Mesodermal cell (in vitro differentiated cells): Measurements from ENCODE around the gene ROM1.

Experiments
- H3K27ac ChIP-seq: 2 replicates; pipeline ENCODE4 v1.7.0; 2013; ENCODE audit warnings: mild to moderate bottlenecking, low read depth, low read length, moderate library complexity; ENCODE audit not compliant: severe bottlenecking
- H3K36me3 ChIP-seq: 2 replicates; pipeline ENCODE4 v1.7.1; 2013; ENCODE audit warnings: mild to moderate bottlenecking, low read length, moderate library complexity; ENCODE audit not compliant: control insufficient read depth, insufficient read depth
- H3K4me1 ChIP-seq: one replicate; pipeline ENCODE4 v1.7.1; 2013; ENCODE audit warnings: mild to moderate bottlenecking, low read length; ENCODE audit not compliant: insufficient read depth, control insufficient read depth, poor library complexity, severe bottlenecking
- H3K4me3 ChIP-seq: 2 replicates; pipeline ENCODE4 v1.7.0; 2013; ENCODE audit warnings: low read length, control low read depth, mild to moderate bottlenecking; ENCODE audit not compliant: insufficient read depth, poor library complexity, severe bottlenecking; ENCODE audit errors: extremely low read depth
- H3K9me3 ChIP-seq: 2 replicates; pipeline ENCODE4 v1.7.1; 2013; ENCODE audit warnings: mild to moderate bottlenecking, low read length, moderate library complexity; ENCODE audit not compliant: control insufficient read depth
- WGBS, 2 experiments: methylation state at CpG; one replicate each; pipeline ENCODE4 v1.1.5; 2013; ENCODE audit warnings: missing lambda C conversion rate in 2 of 2; ENCODE audit not compliant: insufficient coverage in 2 of 2; 5-methylcytosine and 5-hydroxymethylcytosine counted together

The ROM1 gene

DNA sequence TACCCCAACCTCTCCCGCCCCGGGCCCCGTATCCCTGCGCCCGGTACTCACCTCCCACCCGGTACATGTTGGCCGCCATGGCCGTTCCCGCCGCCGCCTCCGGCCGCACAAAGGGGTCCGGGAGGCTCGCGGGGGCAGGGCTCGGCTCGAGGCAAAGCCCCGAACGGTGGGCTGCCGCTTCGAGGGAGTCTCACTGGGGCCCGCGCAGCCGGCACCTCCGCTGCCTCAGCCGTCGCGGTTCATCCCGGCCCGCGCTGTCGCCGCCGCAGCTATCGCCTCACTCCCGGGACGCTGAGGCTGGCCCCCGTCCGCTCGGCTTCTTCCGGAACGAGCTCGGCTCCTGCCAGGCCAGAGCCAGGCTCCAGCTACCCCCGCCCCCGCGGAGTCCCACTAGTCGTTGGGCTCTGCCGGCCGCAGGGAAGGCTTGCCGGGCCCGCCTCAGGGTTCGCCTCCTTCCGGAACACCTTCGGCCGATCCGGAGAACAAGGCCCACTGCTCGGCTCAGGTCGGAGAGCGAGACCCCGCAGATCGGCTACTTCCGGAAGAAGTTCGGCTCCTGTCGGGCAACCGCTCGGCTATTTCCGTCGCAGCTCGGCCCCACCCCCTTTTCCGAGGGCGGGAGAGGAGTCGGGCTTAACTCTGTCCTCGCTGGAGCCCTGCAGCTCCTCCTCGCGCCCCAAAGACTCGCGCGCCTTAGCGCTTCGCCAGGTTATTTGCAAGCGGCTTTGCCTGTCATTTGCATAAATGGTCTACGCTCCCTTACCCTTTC is 11.5 kb upstream of the ROM1 start, which contains the start of gene MTA2:
TSS of gene MTA2 (minus strand) at position 494 of the 769 bp plus-strand sequence. CDS start at position 79, 415 bp downstream.
- H3K36me3 ChIP-seq: peaks cover 53% of the 10 kb centered on the region
- peak within 1 kb of the TSS; percentile 100 for H3K4me3 ChIP-seq
- WGBS, 2 experiments: 0% methylated on average over 61 to 80 of the region's 83 CpGs
- peak within 1 kb of the TSS; percentile 87 for H3K27ac ChIP-seq
- no peaks in the 10 kb centered on the region for H3K9me3 ChIP-seq
- H3K4me1 ChIP-seq: peaks cover 27% of the 10 kb centered on the region

DNA sequence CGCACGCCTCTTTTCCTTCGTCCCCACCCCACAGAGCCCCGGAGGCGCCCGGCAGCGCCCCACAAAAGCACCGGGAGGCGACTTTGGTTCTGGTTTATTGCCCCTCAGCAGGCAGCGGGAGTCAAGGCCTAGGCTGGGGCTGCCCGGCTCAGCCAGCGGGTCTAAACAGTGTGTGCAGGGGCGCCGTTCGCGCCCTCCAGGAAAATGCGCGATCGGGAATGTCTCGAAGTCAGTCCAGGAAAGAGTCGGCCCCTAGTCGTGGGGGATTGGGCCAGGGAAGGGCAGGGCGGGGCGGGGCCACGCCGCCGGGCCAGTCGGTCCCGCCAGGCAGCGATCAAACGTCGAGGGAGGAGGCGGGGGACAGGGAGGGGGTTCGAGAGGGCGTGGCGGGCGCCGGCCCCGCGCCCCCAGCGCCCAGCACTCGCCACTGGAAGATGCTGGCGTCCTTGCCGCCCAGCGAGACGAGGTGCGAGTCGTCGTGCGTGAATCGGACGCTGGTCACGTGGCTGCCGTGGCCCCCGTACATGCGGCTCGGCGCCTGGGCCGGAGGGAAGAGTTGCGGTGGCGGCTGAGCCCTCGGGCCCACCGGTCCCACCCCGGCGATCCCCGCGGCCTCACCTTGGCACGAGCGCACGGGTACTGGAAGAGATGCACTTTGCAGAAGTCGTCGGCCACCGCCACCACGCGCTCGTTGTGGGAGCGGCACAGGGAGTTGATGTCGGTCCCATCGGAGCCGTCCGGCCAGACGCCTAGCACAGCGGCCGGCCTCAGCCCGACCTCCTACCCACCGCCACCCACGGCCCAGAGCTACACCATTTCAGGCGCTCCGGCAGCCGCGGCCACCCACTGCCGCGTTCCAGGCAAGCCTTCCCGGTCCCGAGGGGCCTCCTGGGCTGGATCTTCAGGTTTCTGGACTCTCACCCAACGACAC is 10.7 kb upstream of the ROM1 start:
- no peaks in the 10 kb centered on the region for H3K9me3 ChIP-seq
- peak overlapping the region; percentile 100 for H3K4me3 ChIP-seq
- 9% methylated on average over 58 to 95 of the region's 96 CpGs for WGBS, 2 experiments
- H3K4me1 ChIP-seq: peaks cover 27% of the 10 kb centered on the region
- peak overlapping the region; percentile 75 for H3K27ac ChIP-seq
- H3K36me3 ChIP-seq: peaks cover 45% of the 10 kb centered on the region

DNA sequence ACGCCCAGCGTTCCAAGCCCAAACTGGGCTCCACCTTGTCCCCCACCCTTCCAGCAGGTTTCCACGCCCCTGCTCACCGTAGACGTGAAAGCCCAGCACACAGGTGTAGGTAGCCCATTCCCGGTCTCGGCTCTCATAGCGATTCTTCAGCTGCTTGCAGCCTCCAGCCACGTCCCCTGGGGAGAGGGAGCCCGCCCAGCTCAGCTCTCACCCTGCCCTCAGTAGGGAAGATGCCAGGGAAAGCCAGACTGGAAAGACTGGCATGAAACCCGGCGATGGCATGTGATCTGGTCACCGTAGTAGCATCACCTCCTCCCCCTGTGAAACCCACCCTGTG is 10.0 kb upstream of the ROM1 start:
- peaks cover 26% of the 10 kb centered on the region for H3K4me1 ChIP-seq
- no peak overlapping the region for H3K4me3 ChIP-seq
- WGBS, 2 experiments: 67 to 71% methylated on average over 13 of the region's 13 CpGs
- H3K27ac ChIP-seq: no peak overlapping the region
- no peaks in the 10 kb centered on the region for H3K9me3 ChIP-seq
- peaks cover 43% of the 10 kb centered on the region for H3K36me3 ChIP-seq

DNA sequence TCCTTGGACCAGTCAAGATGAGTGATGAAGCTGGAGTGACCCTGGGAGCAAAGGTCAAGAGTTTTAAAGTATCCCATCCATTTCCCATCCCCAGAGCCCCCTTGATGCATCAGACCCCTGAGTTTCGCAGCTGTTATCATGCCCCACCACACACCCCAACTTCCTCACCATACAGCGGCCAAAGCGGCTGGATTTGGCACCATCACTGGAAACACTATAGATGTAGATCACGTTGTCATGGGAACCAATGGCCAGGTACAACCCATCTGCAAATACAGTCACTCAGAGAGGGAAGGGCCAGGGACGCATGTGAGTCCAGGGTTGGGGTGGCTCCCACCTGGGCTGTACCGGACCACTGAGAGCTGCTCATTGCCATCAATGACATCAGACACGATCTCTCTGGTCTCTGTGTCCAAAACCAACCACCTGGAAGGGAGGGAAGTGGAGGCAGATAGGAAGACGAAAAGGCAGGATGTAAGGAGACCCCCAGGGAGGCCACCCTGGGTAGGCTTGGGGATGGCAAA is 9.2 kb upstream of the ROM1 start:
- no peak overlapping the region for H3K27ac ChIP-seq
- peaks cover 39% of the 10 kb centered on the region for H3K36me3 ChIP-seq
- no peaks in the 10 kb centered on the region for H3K9me3 ChIP-seq
- 95 to 98% methylated on average over 7 to 8 of the region's 8 CpGs for WGBS, 2 experiments
- H3K4me3 ChIP-seq: no peak overlapping the region
- H3K4me1 ChIP-seq: peaks cover 20% of the 10 kb centered on the region

DNA sequence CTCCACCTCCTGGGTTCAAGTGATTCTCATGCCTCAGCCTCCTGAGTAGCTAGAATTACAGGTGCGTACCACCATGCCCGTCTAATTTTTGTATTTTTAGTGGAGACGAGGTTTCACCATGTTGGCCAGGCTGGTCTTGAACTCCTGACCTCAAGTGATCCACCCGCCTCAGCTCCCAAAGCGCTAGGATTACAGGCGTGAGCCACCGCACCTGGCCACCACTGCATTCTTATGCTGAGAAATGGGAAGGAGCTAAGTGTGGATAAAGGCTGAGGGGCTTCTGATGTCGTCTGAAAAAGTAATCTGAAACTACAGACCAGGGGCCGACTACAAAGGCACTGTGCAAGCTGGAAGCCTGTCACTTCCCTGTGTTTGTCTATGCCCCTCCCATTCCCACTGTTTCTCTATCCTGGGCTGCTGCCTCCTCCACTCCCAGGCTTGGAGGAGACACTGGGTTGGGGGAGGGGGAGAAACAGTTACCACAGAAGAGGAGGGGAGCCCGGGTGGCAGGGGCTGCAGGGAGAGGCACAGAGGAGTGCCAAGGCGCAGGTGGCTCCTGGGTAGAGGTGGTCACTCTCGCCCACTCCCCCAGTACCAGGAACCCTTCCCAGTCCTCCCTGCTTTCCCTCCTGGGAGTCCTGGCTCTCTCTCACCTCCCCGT is 8.5 kb upstream of the ROM1 start:
- peaks cover 17% of the 10 kb centered on the region for H3K4me1 ChIP-seq
- H3K4me3 ChIP-seq: no peak overlapping the region
- H3K27ac ChIP-seq: no peak overlapping the region
- H3K9me3 ChIP-seq: no peaks in the 10 kb centered on the region
- WGBS, 2 experiments: 66 to 75% methylated on average over 9 of the region's 13 CpGs
- peaks cover 38% of the 10 kb centered on the region for H3K36me3 ChIP-seq

DNA sequence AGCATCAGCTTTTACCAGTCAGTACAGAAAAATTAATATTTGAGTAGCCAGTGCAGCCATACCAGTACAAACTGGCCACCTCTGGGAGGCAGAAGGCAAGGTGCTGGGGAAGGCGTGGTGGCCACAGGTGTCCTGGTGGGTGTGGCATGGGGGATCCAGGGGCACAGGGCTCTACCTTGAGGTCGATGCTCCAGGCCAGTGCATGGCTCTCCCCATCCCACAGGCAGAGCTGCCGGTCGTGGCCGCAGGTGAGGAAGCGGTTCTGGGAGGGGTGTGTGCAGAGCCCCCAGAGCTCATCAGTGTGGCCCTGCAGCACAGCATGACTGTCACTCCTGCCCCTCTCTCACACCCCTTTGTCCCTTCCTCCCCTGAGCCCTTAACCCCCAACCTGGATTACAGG is 7.6 kb upstream of the ROM1 start:
- Histone ChIP-seq H3K4me1 (peaks cover 11% of the 10 kb centered on the region), H3K4me3 (no peak overlapping the region), H3K9me3 (no peaks in the 10 kb centered on the region), H3K27ac (no peak overlapping the region), H3K36me3 (peaks cover 37% of the 10 kb centered on the region)
- 89 to 98% methylated on average over 5 to 6 of the region's 6 CpGs for WGBS, 2 experiments

DNA sequence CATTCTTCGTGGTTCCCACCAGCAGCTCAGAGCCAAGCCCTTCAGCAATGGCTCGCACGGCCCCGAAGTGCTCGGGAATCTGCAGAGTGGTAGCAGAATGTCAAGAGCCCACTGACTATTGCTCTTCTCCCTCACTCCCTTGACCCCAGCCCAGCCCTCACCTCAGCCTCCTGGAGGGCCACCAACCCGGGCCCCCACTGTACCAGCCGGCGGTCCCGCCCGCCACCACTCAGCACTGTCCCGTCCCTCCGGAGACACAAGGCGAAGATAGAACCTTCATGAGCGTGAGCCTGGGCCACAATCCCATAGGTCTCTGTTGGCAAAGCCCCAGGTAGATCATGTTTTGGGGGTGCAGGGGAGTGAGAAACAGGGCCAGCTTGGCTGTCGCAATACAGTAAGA is 7.2 kb upstream of the ROM1 start:
- Histone ChIP-seq H3K36me3 (peaks cover 39% of the 10 kb centered on the region), H3K27ac (no peak overlapping the region), H3K4me3 (no peak overlapping the region), H3K4me1 (peaks cover 15% of the 10 kb centered on the region), H3K9me3 (no peaks in the 10 kb centered on the region)
- WGBS, 2 experiments: 97 to 99% methylated on average over 10 to 13 of the region's 15 CpGs

DNA sequence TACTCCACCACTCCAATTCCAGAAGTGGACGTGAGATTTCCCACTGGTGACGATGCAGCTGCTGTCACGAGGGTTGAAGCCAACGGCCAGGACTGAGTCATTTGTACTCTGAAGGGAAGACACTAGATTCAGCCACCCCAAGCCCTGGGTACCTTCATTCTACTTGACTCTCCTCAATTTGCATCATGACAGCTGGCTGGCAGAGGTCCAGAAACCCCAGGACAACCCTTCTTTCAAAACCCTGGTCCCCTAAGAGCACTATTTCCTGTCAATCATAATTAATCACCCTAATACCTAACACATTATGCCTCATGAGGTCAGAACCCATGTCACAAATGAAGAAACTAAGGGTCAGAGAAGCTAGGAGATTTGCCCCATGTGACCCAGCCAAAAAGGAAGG is 5.3 kb upstream of the ROM1 start:
- H3K4me3 ChIP-seq: no peak overlapping the region
- 94 to 97% methylated on average over 3 to 4 of the region's 4 CpGs for WGBS, 2 experiments
- no peaks in the 10 kb centered on the region for H3K9me3 ChIP-seq
- peaks cover 20% of the 10 kb centered on the region for H3K4me1 ChIP-seq
- H3K36me3 ChIP-seq: peaks cover 39% of the 10 kb centered on the region
- no peak overlapping the region for H3K27ac ChIP-seq

DNA sequence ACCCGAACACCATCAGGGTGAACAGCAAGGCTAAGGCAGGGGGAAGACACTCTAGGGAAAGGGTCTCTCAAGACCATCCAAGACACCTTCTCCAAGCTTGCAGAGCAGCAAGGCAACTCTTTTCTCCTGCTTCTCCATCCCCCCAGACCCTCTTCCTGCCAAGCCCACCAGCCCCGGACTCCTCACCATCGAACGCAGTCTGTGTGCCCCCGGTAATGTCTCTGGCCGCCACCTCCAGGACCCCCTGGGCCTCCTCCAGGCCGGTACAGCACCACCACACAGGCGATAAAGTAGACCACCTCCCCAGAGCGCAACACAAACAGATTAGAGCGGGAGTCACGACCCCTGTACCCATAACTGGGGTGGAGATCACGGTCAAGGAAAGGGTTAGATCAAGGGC is 4.3 kb upstream of the ROM1 start:
- H3K27ac ChIP-seq: no peak overlapping the region
- no peak overlapping the region for H3K4me3 ChIP-seq
- H3K4me1 ChIP-seq: peaks cover 20% of the 10 kb centered on the region
- 98% methylated on average over 6 to 8 of the region's 12 CpGs for WGBS, 2 experiments
- H3K36me3 ChIP-seq: peaks cover 36% of the 10 kb centered on the region
- H3K9me3 ChIP-seq: no peaks in the 10 kb centered on the region

DNA sequence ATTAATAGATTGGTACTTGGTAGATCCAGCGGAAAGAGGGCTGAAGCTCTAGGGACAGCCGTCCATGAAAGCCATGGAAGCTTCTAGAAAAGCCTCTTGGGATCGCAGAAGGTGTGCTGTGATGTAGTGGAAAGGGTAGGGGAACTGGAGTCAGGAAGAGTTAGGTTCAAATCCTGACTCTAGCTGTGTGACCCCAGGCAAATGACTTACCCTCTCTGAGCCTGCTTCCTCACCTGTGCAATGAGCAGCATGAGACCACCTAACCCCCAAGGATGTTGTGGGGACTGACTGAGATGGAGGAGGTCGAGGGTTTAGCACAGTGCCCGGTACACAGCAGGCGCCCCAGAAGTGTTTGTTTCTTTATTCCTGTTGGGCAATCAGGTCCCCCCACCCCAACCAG is 2.7 kb upstream of the ROM1 start:
- WGBS, 2 experiments: 93 to 96% methylated on average over 3 of the region's 6 CpGs
- Histone ChIP-seq H3K27ac (no peak overlapping the region), H3K36me3 (peaks cover 32% of the 10 kb centered on the region), H3K4me3 (no peak overlapping the region), H3K4me1 (peaks cover 9% of the 10 kb centered on the region), H3K9me3 (no peaks in the 10 kb centered on the region)
